ENCODE results near the gene CKLF. TPM values are rescaled to one million over a fixed set of nuclear protein-coding genes. Genes with fewer than 3 reads are reported as not detected.

Gene CKLF
- total RNA-seq, 1 donor from 2014 or later, result 38.0 TPM

- no peak overlapping the region for H3K27ac Mint-ChIP-seq (ENCODE audit: unreplicated experiment)
- peak overlapping the region; percentile 26 for H3K4me3 Mint-ChIP-seq (ENCODE audit: unreplicated experiment)
- H3K9me3 Mint-ChIP-seq (ENCODE audit: unreplicated experiment), result no peaks in the 10 kb centered on the region
Measured at GRCh38 chr16:66554021-66554420, 1.6 kb downstream of the CKLF start.

GRCh38 chr16:66554495-66554894, 2.1 kb downstream of the CKLF start:
- no peak overlapping the region for H3K27ac Mint-ChIP-seq (ENCODE audit: unreplicated experiment)
- H3K4me1 Mint-ChIP-seq (ENCODE audit: unreplicated experiment), result peaks cover 39% of the 10 kb centered on the region
- H3K27me3 Mint-ChIP-seq (ENCODE audit: unreplicated experiment), result peaks cover 3% of the 10 kb centered on the region
- DNase-seq (ENCODE audit: low spot score), result no peak
- peaks cover 17% of the 10 kb centered on the region for H3K36me3 Mint-ChIP-seq (ENCODE audit: low read depth, unreplicated experiment)
- no peak overlapping the region for H3K4me3 Mint-ChIP-seq (ENCODE audit: unreplicated experiment)
- H3K9me3 Mint-ChIP-seq (ENCODE audit: unreplicated experiment), result no peaks in the 10 kb centered on the region
- no peak for TF ChIP-seq CTCF (IDR thresholded peaks at IDR 0.05; ENCODE audit: unreplicated experiment)

More at GRCh38 chr16:66554021-66554420, 1.6 kb downstream of the CKLF start:
- TF ChIP-seq CTCF (IDR thresholded peaks at IDR 0.05; ENCODE audit: unreplicated experiment), result no peak
- H3K4me1 Mint-ChIP-seq (ENCODE audit: unreplicated experiment), result peaks cover 43% of the 10 kb centered on the region
- H3K27me3 Mint-ChIP-seq (ENCODE audit: unreplicated experiment), result peaks cover 3% of the 10 kb centered on the region
- peaks cover 19% of the 10 kb centered on the region for H3K36me3 Mint-ChIP-seq (ENCODE audit: low read depth, unreplicated experiment)
- no peak for DNase-seq (ENCODE audit: low spot score)

- Mint-ChIP-seq H3K27ac (ENCODE audit: unreplicated experiment) (no peak overlapping the region), H3K27me3 (ENCODE audit: unreplicated experiment) (no peaks in the 10 kb centered on the region), H3K4me1 (ENCODE audit: unreplicated experiment) (peaks cover 16% of the 10 kb centered on the region), H3K4me3 (ENCODE audit: unreplicated experiment) (no peak overlapping the region), H3K9me3 (ENCODE audit: unreplicated experiment) (no peaks in the 10 kb centered on the region), H3K36me3 (ENCODE audit: low read depth, unreplicated experiment) (peaks cover 27% of the 10 kb centered on the region)
- DNase-seq (ENCODE audit: low spot score), result no peak
- no peak for TF ChIP-seq CTCF (IDR thresholded peaks at IDR 0.05; ENCODE audit: unreplicated experiment)
Measured at GRCh38 chr16:66560107-66560506, 7.7 kb downstream of the CKLF start.

GRCh38 chr16:66561381-66562080, 9.2 kb downstream of the CKLF start:
- no peak for DNase-seq (ENCODE audit: low spot score)
- H3K4me1 Mint-ChIP-seq (ENCODE audit: unreplicated experiment), result peaks cover 19% of the 10 kb centered on the region
- peaks cover 27% of the 10 kb centered on the region for H3K36me3 Mint-ChIP-seq (ENCODE audit: low read depth, unreplicated experiment)
- H3K27ac Mint-ChIP-seq (ENCODE audit: unreplicated experiment), result no peak overlapping the region
- H3K4me3 Mint-ChIP-seq (ENCODE audit: unreplicated experiment), result no peak overlapping the region
- H3K9me3 Mint-ChIP-seq (ENCODE audit: unreplicated experiment), result no peaks in the 10 kb centered on the region
- no peaks in the 10 kb centered on the region for H3K27me3 Mint-ChIP-seq (ENCODE audit: unreplicated experiment)
- no peak for TF ChIP-seq CTCF (IDR thresholded peaks at IDR 0.05; ENCODE audit: unreplicated experiment)

GRCh38 chr16:66562409-66562808, 10.0 kb downstream of the CKLF start:
- no peak for DNase-seq (ENCODE audit: low spot score)
- TF ChIP-seq CTCF (IDR thresholded peaks at IDR 0.05; ENCODE audit: unreplicated experiment), result no peak
- Mint-ChIP-seq H3K9me3 (ENCODE audit: unreplicated experiment) (no peaks in the 10 kb centered on the region), H3K36me3 (ENCODE audit: low read depth, unreplicated experiment) (peaks cover 30% of the 10 kb centered on the region), H3K4me1 (ENCODE audit: unreplicated experiment) (peaks cover 19% of the 10 kb centered on the region), H3K27me3 (ENCODE audit: unreplicated experiment) (no peaks in the 10 kb centered on the region), H3K27ac (ENCODE audit: unreplicated experiment) (no peak overlapping the region), H3K4me3 (ENCODE audit: unreplicated experiment) (no peak overlapping the region)
